NT2/D1 (cell line): Measurements from ENCODE around the gene TXNDC12.
"Not testable (repeated sequence)": the region's sequence is repeated elsewhere in the genome, so short reads cannot be mapped to it uniquely, and the experiment has no call there.

Experiments used
- YY1 ChIP-seq: IDR thresholded peaks from 2 replicates; pipeline ENCODE4 v1.6.1; 2011; ENCODE audit not compliant: insufficient read length, insufficient read depth
- ZNF274 ChIP-seq: IDR thresholded peaks from 2 replicates; pipeline ENCODE4 v1.6.1; 2011; ENCODE audit warnings: mild to moderate bottlenecking, low read depth, low read length

GRCh38 chr1:52094300-52094699 lies 39.3 kb upstream of the TXNDC12 start:
- TF ChIP-seq ZNF274, YY1: not testable (repeated sequence)
